Activated CD4-positive, alpha-beta T cell treated with anti-CD3 and anti-CD28 coated beads for 24 hours (primary cell): ENCODE measurements around the gene CNTNAP5.
"Not testable (repeated sequence)": the region's sequence is repeated elsewhere in the genome, so short reads cannot be mapped to it uniquely, and the experiment has no call there.

ENCODE experiments used
- DNase-seq, 2 donors: peaks; one replicate each; pipeline ENCODE4 v3.0.0-alpha.2; 2020; ENCODE audit warnings: low read depth in 2 of 2

CNTNAP5 gene

GRCh38 chr2:124323321-124323720 is 298.2 kb downstream of the CNTNAP5 start:
- no peak for DNase-seq

DNA sequence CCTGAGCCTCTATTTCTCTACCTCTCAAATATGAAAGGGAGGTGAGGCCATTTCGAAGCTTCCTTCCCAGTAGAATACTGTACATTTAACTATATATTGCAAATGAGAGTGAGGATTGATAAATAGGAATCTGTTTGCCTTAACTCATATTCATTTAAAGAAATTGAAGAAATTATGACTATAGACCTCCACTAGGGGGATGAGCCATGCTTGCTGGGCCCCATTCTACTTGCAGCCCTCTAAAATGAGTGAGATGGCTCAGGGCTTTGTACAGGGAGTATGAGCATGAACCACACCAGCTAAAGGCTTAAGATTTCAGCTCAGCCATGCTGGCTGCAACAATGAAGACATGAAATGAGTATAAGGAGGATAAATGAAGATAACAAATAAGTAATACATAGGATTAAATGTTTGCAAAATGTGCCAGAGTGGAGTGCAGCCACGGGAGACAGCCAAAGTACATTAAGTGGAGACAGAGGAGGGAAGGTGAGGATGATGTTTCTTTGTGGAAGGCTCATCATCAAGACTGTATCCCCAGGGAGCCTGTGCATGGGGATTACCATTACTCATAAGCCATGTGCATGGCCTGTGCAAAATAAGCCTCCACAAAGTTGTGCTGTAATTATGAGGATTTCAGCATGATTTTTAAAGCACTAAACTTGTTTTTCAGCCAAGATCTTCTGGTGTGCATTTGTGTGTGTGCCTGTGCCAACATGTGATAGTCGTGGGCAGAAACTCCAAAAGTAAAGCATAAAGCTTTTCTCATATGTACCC is 300.8 kb downstream of the CNTNAP5 start:
- DNase-seq: no peak

DNA sequence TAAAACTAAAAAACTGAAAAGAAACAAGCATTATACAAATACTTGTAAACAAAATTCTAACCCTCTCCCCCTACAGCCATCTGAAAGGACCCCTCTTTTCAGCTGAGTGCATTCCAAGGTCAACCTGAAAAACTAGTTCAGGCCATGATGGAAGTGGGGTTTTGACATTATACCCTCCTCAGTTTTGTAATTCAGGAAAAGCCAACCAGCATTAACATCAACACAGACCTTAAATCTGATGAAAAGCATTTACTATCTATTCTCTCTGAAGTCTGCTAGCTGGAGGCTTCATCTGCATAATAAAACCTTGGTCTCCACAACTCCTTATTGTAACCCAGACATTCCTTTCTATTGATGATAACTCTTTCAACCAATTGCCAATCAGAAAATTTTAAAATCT is 302.2 kb downstream of the CNTNAP5 start:
- DNase-seq: no peak

DNA sequence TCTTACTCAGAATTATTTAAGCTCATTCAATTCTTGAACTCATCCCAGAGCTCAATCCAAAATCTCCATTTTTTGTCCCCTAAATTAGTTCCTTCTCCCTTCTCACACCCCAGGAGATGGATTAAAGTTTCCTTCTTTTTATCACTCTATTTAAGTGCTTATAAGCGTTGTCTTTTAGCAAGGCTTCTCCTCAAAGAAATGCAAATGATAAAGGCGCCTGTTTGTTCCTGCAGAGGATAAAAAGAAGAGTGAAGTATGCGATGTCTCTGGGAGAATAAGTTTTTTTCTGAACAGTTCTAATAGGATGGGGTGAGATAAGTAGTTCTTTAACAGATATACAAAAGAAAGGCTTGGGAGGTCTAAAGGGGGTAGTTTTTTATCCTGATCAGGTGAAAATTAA is 303.3 kb downstream of the CNTNAP5 start:
- DNase-seq: no peak

GRCh38 chr2:124333784-124334183 is 308.7 kb downstream of the CNTNAP5 start:
- DNase-seq: no peak

- no peak for DNase-seq
Measured at GRCh38 chr2:124335058-124335457, 310.0 kb downstream of the CNTNAP5 start.

GRCh38 chr2:124339709-124340108 is 314.6 kb downstream of the CNTNAP5 start:
- DNase-seq: no peak

- DNase-seq: no peak
Measured at GRCh38 chr2:124343827-124344498, 318.9 kb downstream of the CNTNAP5 start.

GRCh38 chr2:124347209-124347608 is 322.1 kb downstream of the CNTNAP5 start:
- DNase-seq: no peak

- no peak for DNase-seq
Measured at GRCh38 chr2:124353656-124354055, 328.6 kb downstream of the CNTNAP5 start.

GRCh38 chr2:124354466-124354865 is 329.4 kb downstream of the CNTNAP5 start:
- DNase-seq: no peak

GRCh38 chr2:124361966-124362365 is 336.9 kb downstream of the CNTNAP5 start:
- not testable (repeated sequence) for DNase-seq

DNA sequence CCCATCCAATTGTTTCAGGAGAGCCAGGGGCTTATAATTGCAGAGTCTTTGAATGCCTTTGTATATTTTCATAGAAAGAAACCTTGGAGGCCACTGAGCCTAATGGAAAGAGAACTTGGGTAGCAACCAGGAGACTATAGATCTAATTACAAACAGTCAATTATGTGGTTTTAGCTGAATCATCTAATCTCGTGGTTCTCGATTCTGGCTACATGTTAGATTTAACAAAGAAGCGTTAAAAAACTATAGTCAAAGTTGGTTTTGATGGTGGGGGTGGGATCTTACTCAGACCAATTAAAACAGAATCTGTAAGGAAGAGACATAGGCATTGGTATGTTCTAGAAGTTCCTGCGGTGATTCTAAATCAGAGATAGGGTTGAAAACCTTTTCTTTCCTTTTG is 344.1 kb downstream of the CNTNAP5 start:
- no peak for DNase-seq

- no peak for DNase-seq
Measured at GRCh38 chr2:124380221-124380749, 355.2 kb downstream of the CNTNAP5 start.

DNA sequence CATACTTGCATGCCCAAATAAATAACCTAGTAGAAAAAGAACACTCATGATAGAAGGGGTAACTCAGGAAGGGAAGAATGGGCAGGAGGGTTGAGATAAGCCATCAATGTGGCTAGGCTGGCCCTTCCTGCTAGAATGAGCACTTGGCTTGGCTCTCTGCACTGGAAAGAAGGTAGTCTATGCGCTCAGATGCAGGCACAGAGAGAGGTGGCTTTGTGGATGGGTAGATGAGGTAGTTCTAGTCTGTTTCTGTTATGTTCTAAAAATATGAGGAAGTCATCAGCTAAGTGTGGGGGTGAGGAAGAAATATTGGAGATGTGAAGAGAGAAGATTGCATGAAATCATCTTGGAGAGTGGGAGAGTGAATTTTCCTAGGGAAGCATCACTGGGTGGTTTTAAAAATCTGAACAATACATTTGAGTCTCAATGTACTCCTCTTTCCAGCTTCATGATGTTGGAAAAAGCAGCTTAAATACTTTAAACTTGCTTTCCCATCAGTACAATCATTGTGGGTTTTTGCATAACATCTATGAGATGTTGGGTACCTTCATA is 357.1 kb downstream of the CNTNAP5 start:
- DNase-seq: no peak

GRCh38 chr2:124395961-124396360 is 370.9 kb downstream of the CNTNAP5 start:
- DNase-seq: no peak

DNA sequence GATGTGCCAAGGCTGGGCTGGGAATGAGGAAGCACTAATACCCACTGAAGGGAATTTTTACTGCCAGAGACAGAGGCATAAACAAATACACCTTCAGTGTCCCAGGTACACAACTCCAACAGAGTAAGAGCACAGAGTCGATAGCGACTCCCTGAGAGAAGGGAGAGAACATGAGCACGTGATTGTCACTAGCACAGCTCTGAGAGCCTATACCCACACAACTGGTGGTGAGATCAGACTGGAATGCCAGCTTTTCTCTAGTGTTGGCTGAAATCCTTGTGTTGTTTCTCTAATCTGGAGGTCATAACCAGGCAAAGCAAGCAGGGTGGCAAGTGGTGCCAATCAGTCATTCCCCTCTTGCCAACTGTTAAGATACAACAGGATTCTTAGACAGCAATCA is 377.2 kb downstream of the CNTNAP5 start:
- no peak for DNase-seq

DNA sequence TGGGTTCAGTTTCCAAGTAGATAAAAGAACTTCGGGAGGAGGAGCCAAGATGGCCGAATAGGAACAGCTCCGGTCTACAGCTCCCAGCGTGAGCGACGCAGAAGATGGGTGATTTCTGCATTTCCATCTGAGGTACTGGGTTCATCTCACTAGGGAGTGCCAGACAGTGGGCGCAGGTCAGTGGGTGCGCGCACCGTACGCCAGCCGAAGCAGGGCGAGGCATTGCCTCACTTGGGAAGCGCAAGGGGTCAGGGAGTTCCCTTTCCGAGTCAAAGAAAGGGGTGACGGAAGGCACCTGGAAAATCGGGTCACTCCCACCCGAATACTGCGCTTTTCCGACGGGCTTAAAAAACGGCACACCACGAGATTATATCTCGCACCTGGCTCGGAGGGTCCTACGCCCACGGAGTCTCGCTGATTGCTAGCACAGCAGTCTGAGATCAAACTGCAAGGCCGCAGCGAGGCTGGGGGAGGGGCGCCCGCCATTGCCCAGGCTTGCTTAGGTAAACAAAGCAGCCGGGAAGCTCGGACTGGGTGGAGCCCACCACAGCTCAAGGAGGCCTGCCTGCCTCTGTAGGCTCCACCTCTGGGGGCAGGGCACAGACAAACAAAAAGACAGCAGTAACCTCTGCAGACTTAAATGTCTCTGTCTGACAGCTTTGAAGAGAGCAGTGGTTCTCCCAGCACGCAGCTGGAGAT is 382.9 kb downstream of the CNTNAP5 start:
- not testable (repeated sequence) for DNase-seq

GRCh38 chr2:124424074-124424473 is 399.0 kb downstream of the CNTNAP5 start:
- no peak for DNase-seq

DNA sequence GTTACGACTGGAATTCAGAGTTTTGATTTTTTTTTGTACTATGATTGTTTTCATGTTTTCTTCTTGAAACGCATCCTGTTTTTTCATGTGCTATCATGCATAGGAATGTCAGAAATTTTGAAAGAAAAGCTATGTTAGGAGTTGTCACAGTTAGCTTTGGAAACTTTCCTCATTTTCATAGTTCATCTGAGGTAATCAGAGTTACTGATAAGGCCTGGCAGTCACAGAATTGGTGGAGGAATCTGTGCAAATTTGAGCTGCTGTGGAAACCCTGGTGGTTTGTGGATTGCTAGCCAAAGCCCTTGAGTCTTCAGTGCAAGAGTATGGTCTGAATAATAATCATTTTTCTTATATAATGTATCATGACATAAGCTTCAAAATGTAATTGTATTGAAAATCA is 401.0 kb downstream of the CNTNAP5 start:
- DNase-seq: no peak

- DNase-seq: no peak
Measured at GRCh38 chr2:124426625-124427024, 401.5 kb downstream of the CNTNAP5 start.

DNA sequence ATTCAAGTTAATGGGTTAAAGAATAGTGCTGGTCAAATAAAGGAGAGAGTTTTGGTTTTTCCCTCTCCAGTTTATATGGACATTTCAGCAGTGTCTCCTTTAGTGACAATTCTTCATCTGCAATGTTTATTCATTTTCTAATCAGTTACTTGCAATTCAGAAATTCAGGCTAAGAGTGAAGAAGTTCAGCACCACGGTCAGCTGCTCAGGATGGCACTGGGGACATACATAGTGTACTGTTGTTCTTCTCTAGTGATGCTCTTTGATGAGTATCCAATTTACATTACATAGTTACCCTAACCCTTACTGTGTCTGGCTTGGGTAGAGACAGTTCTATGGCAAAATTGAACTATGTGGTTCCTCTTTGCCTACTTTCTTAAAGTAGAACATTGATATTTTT is 412.7 kb downstream of the CNTNAP5 start:
- DNase-seq: no peak
